IMR-90 (cell line): ENCODE measurements around the gene TSPAN4. TPM values are rescaled to one million over a fixed set of nuclear protein-coding genes. Genes with fewer than 3 reads are reported as not detected.

Experiments used
- ATAC-seq: fragments of 200-7000 bp; cut with Tn5 transposase; 2 replicates; pipeline ENCODE4 v1.9.1; 2020; ENCODE audit warnings: low read depth, mild to moderate bottlenecking, moderate library complexity
- BruUV-seq: library from RNA; stranded (reverse); fragments of 400-500 nt; replicated peaks from 2 replicates; lab custom pipeline; 2021; lab: Mats Ljungman, UMichigan
- CTCF ChIA-PET: fragments of 300-600 bp; formaldehyde crosslinking; extraction: SDS; loops from one replicate; lab custom pipeline; 2021; ENCODE audit warnings: antibody characterized with exemption; lab: Yijun Ruan, JAX
- POLR2A ChIA-PET: fragments of 300-600 bp; sonication (Branson Sonifier 250); formaldehyde crosslinking; loops from one replicate; lab custom pipeline; 2022; ENCODE audit warnings: antibody characterized with exemption; ENCODE audit not compliant: unreplicated experiment; lab: Charles Lee
- DNase-seq: peaks from one replicate; pipeline ENCODE4 v3.0.0; 2013
- H2AFZ ChIP-seq: replicated peaks from 2 replicates; pipeline ENCODE3; 2013; ENCODE audit warnings: low read length, mild to moderate bottlenecking; ENCODE audit not compliant: poor library complexity
- H2AK5ac ChIP-seq: 2 replicates; pipeline ENCODE4 v1.6.1; 2013; ENCODE audit warnings: low read depth, low read length, inconsistent platforms
- H2AK9ac ChIP-seq: replicated peaks from 2 replicates; pipeline ENCODE3; 2013; ENCODE audit warnings: mild to moderate bottlenecking, low read depth, low read length, moderate library complexity; ENCODE audit not compliant: poor library complexity
- H2BK120ac ChIP-seq: 2 replicates; pipeline ENCODE4 v1.6.1; 2013; ENCODE audit warnings: low read depth, low read length, inconsistent platforms
- H2BK15ac ChIP-seq: 3 replicates; pipeline ENCODE4 v1.6.1; 2013; ENCODE audit warnings: low read depth, low read length, inconsistent platforms
- H2BK20ac ChIP-seq: 2 replicates; pipeline ENCODE4 v1.6.1; 2013; ENCODE audit warnings: low read depth, mild to moderate bottlenecking, inconsistent platforms, low read length, moderate library complexity
- H2BK5ac ChIP-seq: 2 replicates; pipeline ENCODE4 v1.6.1; 2013; ENCODE audit warnings: mild to moderate bottlenecking, low read depth, low read length, inconsistent platforms; ENCODE audit not compliant: poor library complexity, severe bottlenecking
- H3K14ac ChIP-seq: replicated peaks from 2 replicates; pipeline ENCODE4 v1.6.1; 2013; ENCODE audit warnings: low read depth, low read length, inconsistent platforms
- H3K18ac ChIP-seq: 2 replicates; pipeline ENCODE4 v1.6.1; 2013; ENCODE audit warnings: low read depth, low read length, control low read depth
- H3K23ac ChIP-seq: 2 replicates; pipeline ENCODE4 v1.6.1; 2013; ENCODE audit warnings: low read depth, low read length, inconsistent platforms
- H3K27ac ChIP-seq: 2 replicates; pipeline ENCODE4 v1.5.1; 2013; ENCODE audit warnings: mild to moderate bottlenecking, control low read depth, low read length; ENCODE audit not compliant: insufficient read depth
- H3K27me3 ChIP-seq: 2 replicates; pipeline ENCODE4 v1.6.1; 2013; ENCODE audit warnings: low read length; ENCODE audit not compliant: control insufficient read depth, insufficient read depth
- H3K36me3 ChIP-seq: 2 replicates; pipeline ENCODE4 v1.6.1; 2013; ENCODE audit warnings: low read length, mixed read lengths; ENCODE audit not compliant: control insufficient read depth, insufficient read depth
- H3K4ac ChIP-seq: 2 replicates; pipeline ENCODE4 v1.6.1; 2013; ENCODE audit warnings: low read depth, low read length, inconsistent platforms
- H3K4me1 ChIP-seq: 2 replicates; pipeline ENCODE4 v1.6.1; 2013; ENCODE audit warnings: low read length, mixed read lengths; ENCODE audit not compliant: control insufficient read depth, insufficient read depth
- H3K4me2 ChIP-seq: 2 replicates; pipeline ENCODE4 v1.6.1; 2013; ENCODE audit warnings: low read depth, mild to moderate bottlenecking, control low read depth, low read length, moderate library complexity
- H3K4me3 ChIP-seq: 2 replicates; pipeline ENCODE4 v1.5.1; 2013; ENCODE audit warnings: low read depth, mild to moderate bottlenecking, control low read depth, low read length, moderate library complexity; ENCODE audit not compliant: insufficient read depth
- H3K56ac ChIP-seq: 2 replicates; pipeline ENCODE4 v1.6.1; 2013; ENCODE audit warnings: low read length, inconsistent platforms; ENCODE audit not compliant: insufficient read depth; ENCODE audit errors: extremely low read depth
- H3K79me1 ChIP-seq, 2 experiments: 2 replicates each; pipeline ENCODE4 v1.6.1; 2013; ENCODE audit warnings: low read length in 2 of 2, inconsistent platforms in 1 of 2, low read depth in 1 of 2
- H3K9ac ChIP-seq: 2 replicates; pipeline ENCODE4 v1.6.1; 2013; ENCODE audit warnings: low read depth, low read length, control low read depth
- H3K9me1 ChIP-seq: 2 replicates; pipeline ENCODE4 v1.6.1; 2013; ENCODE audit warnings: low read length, inconsistent platforms; ENCODE audit not compliant: insufficient read depth
- H3K9me3 ChIP-seq: 2 replicates; pipeline ENCODE4 v1.6.1; 2013; ENCODE audit warnings: low read length; ENCODE audit not compliant: control insufficient read depth, insufficient read depth
- H4K20me1 ChIP-seq: 2 replicates; pipeline ENCODE4 v1.6.1; 2013; ENCODE audit warnings: low read length, inconsistent platforms; ENCODE audit not compliant: insufficient read depth
- H4K5ac ChIP-seq: 2 replicates; pipeline ENCODE4 v1.6.1; 2013; ENCODE audit warnings: mild to moderate bottlenecking, low read depth, low read length, control low read depth
- H4K8ac ChIP-seq, 2 experiments: 2 replicates each; pipeline ENCODE4 v1.6.1; 2013; ENCODE audit warnings: low read depth in 2 of 2, low read length in 2 of 2, control low read depth in 1 of 2, inconsistent platforms in 1 of 2
- H4K91ac ChIP-seq: 2 replicates; pipeline ENCODE4 v1.6.1; 2013; ENCODE audit warnings: low read depth, low read length, inconsistent platforms; ENCODE audit not compliant: insufficient read depth
- BHLHE40 ChIP-seq: fragments of 150-350 bp; IDR thresholded peaks from 2 replicates; pipeline ENCODE4 v1.6.1; 2016; ENCODE audit warnings: mild to moderate bottlenecking, low read depth, low read length
- CEBPB ChIP-seq: IDR thresholded peaks from 2 replicates; pipeline ENCODE4 v1.6.1; 2012; ENCODE audit warnings: low read depth, low read length, improper control_type of control experiment
- FOS ChIP-seq: fragments of 150-350 bp; IDR thresholded peaks from 2 replicates; pipeline ENCODE4 v1.6.1; 2016; ENCODE audit warnings: low read depth, low read length
- WGBS, 2 experiments: methylation state at CpG; one replicate each; pipeline versions ENCODE4 v1.1.5 to v1.1.7; 2013; ENCODE audit warnings: missing lambda C conversion rate in 2 of 2; ENCODE audit not compliant: insufficient read length in 1 of 2; ENCODE audit errors: extremely low coverage in 2 of 2; 5-methylcytosine and 5-hydroxymethylcytosine counted together
- dilution Hi-C: fragments of 300-500 bp; cut with HindIII; formaldehyde crosslinking; loops from one replicate; pipeline ENCODE4 v1.14.3; 2018; ENCODE audit warnings: low sequenced_read_pairs; ENCODE audit not compliant: unreplicated experiment
- in situ Hi-C: fragments of 300-500 bp; cut with MboI; formaldehyde crosslinking; loops from 3 replicates; pipeline ENCODE4 v1.14.3; 2019; ENCODE audit warnings: low sequenced_read_pairs, inconsistent platforms, mixed read lengths
- intact Hi-C: fragments of 100-400 bp; cut with micrococcal nuclease; formaldehyde crosslinking; loops from 2 replicates; pipeline ENCODE4 v1.10.0; 2022
- polyA plus RNA-seq, 3 experiments: library from polyadenylated mRNA; depleted of rRNA; stranded (reverse); fragments of >200 nt; gene quantifications; 2 replicates each; pipeline ENCODE4 v1.2.3, GENCODE V29; 2012; ENCODE audit warnings: low replicate concordance in 1 of 3
- total RNA-seq: library from RNA; depleted of rRNA; stranded (reverse); fragments of >200 nt; gene quantifications from 2 replicates; pipeline ENCODE4 v1.2.3, GENCODE V29; 2012

The TSPAN4 gene
- total and polyA plus RNA-seq, 2 of the 4 experiments (the other 2 are of a cell fraction) = 161 to 293 TPM

GRCh38 chr11:870418-870817 lies 27.8 kb downstream of the TSPAN4 start:
- Histone ChIP-seq H4K20me1 (peaks cover 26% of the 10 kb centered on the region), H2BK120ac (no peak overlapping the region), H3K9me3 (no peaks in the 10 kb centered on the region), H3K27ac (no peak overlapping the region), H3K23ac (no peak overlapping the region), H2AK5ac (no peak overlapping the region), H3K27me3 (no peaks in the 10 kb centered on the region), H3K56ac (no peak overlapping the region), H2BK5ac (no peak overlapping the region), H2AFZ (no peak overlapping the region), H3K4me1 (no peaks in the 10 kb centered on the region; the same call in 1 of the 2 replicates), H3K36me3 (peaks cover 20% of the 10 kb centered on the region; the same call in 1 of the 2 replicates), H3K4me3 (no peak overlapping the region), H3K79me1 (peaks cover 3 to 6% of the 10 kb centered on the region in 2 experiments; a peak in 1 of 4 replicates), H3K9me1 (peaks cover 3% of the 10 kb centered on the region; the same call in 1 of the 2 replicates), H3K14ac (no peak overlapping the region), H2BK15ac (no peak overlapping the region), H2AK9ac (no peak overlapping the region), H3K4ac (no peak overlapping the region), H4K8ac (no peak overlapping the region), H4K5ac (no peak overlapping the region), H3K4me2 (no peak overlapping the region), H3K18ac (no peak overlapping the region), H3K9ac (no peak overlapping the region), H4K91ac (no peak overlapping the region), H2BK20ac (no peak overlapping the region)
- in situ Hi-C loops (no loop called here), intact Hi-C loops (no loop called here), dilution Hi-C loops (no loop called here)
- ChIA-PET CTCF (no interaction called here), POLR2A (interaction anchor here (0.5 kb wide), 1 partner anchor 51 kb away, joined by 4 read pairs; no protein-coding TSS in a partner anchor)
- DNase-seq = no peak
- 80% methylated on average over 3 of the region's 8 CpGs; no CpG with 5 or more reads in 1 of the 2 experiments for WGBS, 2 experiments
- BruUV-seq = no TSS peak
- TF ChIP-seq FOS (no peak), CEBPB (no peak), BHLHE40 (no peak)
- no peak for ATAC-seq
